Ascending aorta (tissue), 2 donors: ENCODE results near the gene HARS1. TPM values are rescaled to one million over a fixed set of nuclear protein-coding genes. Genes with fewer than 3 reads are reported as not detected.

ENCODE experiments used
- DNase-seq, 2 donors: peaks; one replicate each; pipeline ENCODE4 v3.0.0-alpha.2; 2019; ENCODE audit warnings: low spot score in 2 of 2
- H3K27ac ChIP-seq, 2 donors: fragments of 200-600 bp; sonication (generic); one replicate each; pipeline ENCODE4 v1.5.1; 2016 to 2017; ENCODE audit warnings: mild to moderate bottlenecking in 1 of 2
- H3K27me3 ChIP-seq: fragments of 200-600 bp; sonication (generic); one replicate; pipeline ENCODE4 v1.5.1; 2017
- H3K36me3 ChIP-seq, 2 donors: fragments of 200-600 bp; sonication (generic); one replicate each; pipeline ENCODE4 v1.5.1; 2016
- H3K4me1 ChIP-seq, 2 donors: fragments of 200-600 bp; sonication (generic); one replicate each; pipeline ENCODE4 v1.5.1; 2016 to 2017; ENCODE audit warnings: mild to moderate bottlenecking in 1 of 2
- H3K4me3 ChIP-seq, 2 donors: fragments of 200-600 bp; sonication (generic); one replicate each; pipeline ENCODE4 v1.5.1; 2016 to 2017; ENCODE audit warnings: mild to moderate bottlenecking in 1 of 2
- H3K9me3 ChIP-seq, 2 donors: fragments of 200-600 bp; sonication (generic); one replicate each; pipeline ENCODE4 v1.5.1; 2016
- CTCF ChIP-seq, 3 experiments: fragments of 200-600 bp in 2 of 3; fragments of 450-650 bp in 1 of 3; sonication (generic) in 2 of 3; IDR thresholded peaks; one replicate each; pipeline ENCODE4 v1.5.1; 2016 to 2019; ENCODE audit warnings: antibody characterized with exemption in 3 of 3, mild to moderate bottlenecking in 1 of 3, moderate library complexity in 1 of 3
- intact Hi-C: fragments of 100-400 bp; cut with DNase I; formaldehyde crosslinking; loops from one replicate; pipeline ENCODE4 v1.15.1; 2023
- total RNA-seq: library from RNA; depleted of rRNA; stranded (reverse); fragments of >200 nt; gene quantifications from one replicate; pipeline ENCODE4 v1.1.0, GENCODE V29; 2016

HARS1 gene
- total RNA-seq, 1 donor from 2014 or later, result 68.6 TPM

DNA sequence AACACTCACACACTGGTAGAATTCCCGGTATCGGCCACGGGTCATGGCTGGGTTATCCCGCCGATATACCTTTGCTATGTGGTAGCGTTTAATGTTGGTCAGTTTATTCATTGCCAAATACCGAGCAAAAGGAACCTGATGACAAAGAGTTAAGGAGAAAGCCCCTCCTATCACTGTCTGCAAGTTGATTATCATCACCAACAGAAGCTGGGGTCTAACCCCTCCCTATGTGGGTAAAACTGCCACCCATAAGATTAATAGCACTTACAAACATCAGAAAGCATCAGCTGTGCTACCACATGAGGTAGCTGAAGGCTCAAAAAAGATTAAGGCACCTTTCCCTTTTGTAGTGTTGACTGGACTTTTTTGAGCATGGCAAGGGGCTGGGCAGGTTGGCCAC, 12.2 kb downstream of the HARS1 start:
- Histone ChIP-seq H3K27ac (no peak overlapping the region), H3K4me3 (no peak overlapping the region), H3K27me3 (no peaks in the 10 kb centered on the region), H3K9me3 (no peaks in the 10 kb centered on the region), H3K36me3 (peaks cover 67 to 81% of the 10 kb centered on the region in 2 donors), H3K4me1 (no peaks in the 10 kb centered on the region)
- intact Hi-C loops, result no loop called here
- no peak for TF ChIP-seq CTCF (IDR thresholded peaks at IDR 0.05)
- DNase-seq, result peak in 1 of 2 donors; percentile 38

DNA sequence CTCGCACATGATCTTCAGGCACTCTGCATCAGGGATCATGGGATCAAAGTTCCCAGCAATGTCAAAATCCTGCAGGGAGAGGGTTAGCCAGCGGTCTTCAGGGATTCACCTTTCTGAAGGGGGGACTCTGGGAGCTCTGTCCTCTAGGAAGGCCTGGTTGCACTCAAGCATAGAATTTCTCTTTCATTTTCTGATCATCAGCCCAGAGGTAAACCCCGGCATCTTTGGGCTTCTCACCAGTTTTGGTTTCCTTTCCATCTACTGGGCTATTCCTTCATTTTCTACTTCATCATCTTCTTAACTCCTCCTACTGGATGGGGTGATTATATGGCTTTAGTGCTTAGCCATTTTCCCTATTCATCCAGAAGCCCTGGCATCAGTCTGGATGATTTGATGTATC, 13.2 kb downstream of the HARS1 start:
- H3K27ac ChIP-seq, result no peak overlapping the region
- no peak for DNase-seq
- no peaks in the 10 kb centered on the region for H3K27me3 ChIP-seq
- no peaks in the 10 kb centered on the region for H3K9me3 ChIP-seq
- TF ChIP-seq CTCF (IDR thresholded peaks at IDR 0.05), result no peak
- peaks cover 65 to 85% of the 10 kb centered on the region in 2 donors for H3K36me3 ChIP-seq
- intact Hi-C loops, result no loop called here
- no peaks in the 10 kb centered on the region for H3K4me1 ChIP-seq
- H3K4me3 ChIP-seq, result no peak overlapping the region

DNA sequence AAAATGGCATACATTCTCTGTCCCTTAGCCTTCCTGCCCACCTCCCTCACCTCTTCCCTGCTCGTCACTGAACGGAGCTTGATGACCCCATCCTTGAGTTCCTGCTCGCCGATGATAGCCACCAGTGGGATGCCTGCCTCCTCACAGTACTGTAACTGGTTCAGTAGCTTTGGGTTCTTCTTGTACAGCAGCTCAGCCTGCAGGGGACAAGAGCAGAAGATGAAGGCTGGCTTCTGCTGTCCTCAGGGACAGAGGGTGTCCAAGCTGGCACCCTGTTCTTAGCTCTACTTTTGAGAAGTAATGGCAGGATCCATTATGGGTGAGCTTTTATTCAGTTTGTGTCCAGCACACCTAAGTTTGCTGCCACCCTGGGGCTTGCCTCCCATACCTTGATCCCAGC, 16.5 kb downstream of the HARS1 start:
- Histone ChIP-seq H3K9me3 (no peaks in the 10 kb centered on the region), H3K4me1 (no peaks in the 10 kb centered on the region), H3K27ac (no peak overlapping the region), H3K36me3 (peaks cover 58 to 84% of the 10 kb centered on the region in 2 donors), H3K27me3 (no peaks in the 10 kb centered on the region), H3K4me3 (no peak overlapping the region)
- DNase-seq, result peak in 1 of 2 donors; percentile 38
- TF ChIP-seq CTCF (IDR thresholded peaks at IDR 0.05), result no peak
- intact Hi-C loops, result no loop called here

- peak in 1 of 2 donors; percentile 59 for DNase-seq
- intact Hi-C loops, result no loop called here
- Histone ChIP-seq H3K27me3 (no peaks in the 10 kb centered on the region), H3K27ac (no peak overlapping the region), H3K9me3 (no peaks in the 10 kb centered on the region), H3K36me3 (peaks cover 58 to 84% of the 10 kb centered on the region in 2 donors), H3K4me1 (no peaks in the 10 kb centered on the region), H3K4me3 (no peak overlapping the region)
- no peak for TF ChIP-seq CTCF (IDR thresholded peaks at IDR 0.05)
Measured at GRCh38 chr5:140674211-140674610, 17.0 kb downstream of the HARS1 start.

- intact Hi-C loops, result no loop called here
- no peaks in the 10 kb centered on the region for H3K9me3 ChIP-seq
- DNase-seq, result peak in 1 of 2 donors; percentile 63
- peaks cover 61 to 86% of the 10 kb centered on the region in 2 donors for H3K36me3 ChIP-seq
- H3K4me3 ChIP-seq, result peak within 1 kb of the TSS; percentile 13 to 36
- H3K4me1 ChIP-seq, result no peaks in the 10 kb centered on the region
- H3K27me3 ChIP-seq, result no peaks in the 10 kb centered on the region
- no peak within 1 kb of the TSS for H3K27ac ChIP-seq
- no peak for TF ChIP-seq CTCF (IDR thresholded peaks at IDR 0.05)
Measured at GRCh38 chr5:140673187-140673976, 17.8 kb downstream of the HARS1 start, which contains the start of gene DND1. TSS of gene DND1 (minus strand) at chr5:140673576. CDS start at chr5:140673542, 34 bp downstream.
